GM18499 (cell line): ENCODE data around the gene ACSL1.

Source experiments
- ATAC-seq: cut with Tn5 transposase; IDR thresholded peaks from one replicate; pipeline ENCODE4 v1.9.1; 2021; ENCODE audit warnings: moderate number of reproducible peaks; ENCODE audit not compliant: insufficient read depth, unreplicated experiment

The ACSL1 gene, protein sequence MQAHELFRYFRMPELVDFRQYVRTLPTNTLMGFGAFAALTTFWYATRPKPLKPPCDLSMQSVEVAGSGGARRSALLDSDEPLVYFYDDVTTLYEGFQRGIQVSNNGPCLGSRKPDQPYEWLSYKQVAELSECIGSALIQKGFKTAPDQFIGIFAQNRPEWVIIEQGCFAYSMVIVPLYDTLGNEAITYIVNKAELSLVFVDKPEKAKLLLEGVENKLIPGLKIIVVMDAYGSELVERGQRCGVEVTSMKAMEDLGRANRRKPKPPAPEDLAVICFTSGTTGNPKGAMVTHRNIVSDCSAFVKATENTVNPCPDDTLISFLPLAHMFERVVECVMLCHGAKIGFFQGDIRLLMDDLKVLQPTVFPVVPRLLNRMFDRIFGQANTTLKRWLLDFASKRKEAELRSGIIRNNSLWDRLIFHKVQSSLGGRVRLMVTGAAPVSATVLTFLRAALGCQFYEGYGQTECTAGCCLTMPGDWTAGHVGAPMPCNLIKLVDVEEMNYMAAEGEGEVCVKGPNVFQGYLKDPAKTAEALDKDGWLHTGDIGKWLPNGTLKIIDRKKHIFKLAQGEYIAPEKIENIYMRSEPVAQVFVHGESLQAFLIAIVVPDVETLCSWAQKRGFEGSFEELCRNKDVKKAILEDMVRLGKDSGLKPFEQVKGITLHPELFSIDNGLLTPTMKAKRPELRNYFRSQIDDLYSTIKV

DNA sequence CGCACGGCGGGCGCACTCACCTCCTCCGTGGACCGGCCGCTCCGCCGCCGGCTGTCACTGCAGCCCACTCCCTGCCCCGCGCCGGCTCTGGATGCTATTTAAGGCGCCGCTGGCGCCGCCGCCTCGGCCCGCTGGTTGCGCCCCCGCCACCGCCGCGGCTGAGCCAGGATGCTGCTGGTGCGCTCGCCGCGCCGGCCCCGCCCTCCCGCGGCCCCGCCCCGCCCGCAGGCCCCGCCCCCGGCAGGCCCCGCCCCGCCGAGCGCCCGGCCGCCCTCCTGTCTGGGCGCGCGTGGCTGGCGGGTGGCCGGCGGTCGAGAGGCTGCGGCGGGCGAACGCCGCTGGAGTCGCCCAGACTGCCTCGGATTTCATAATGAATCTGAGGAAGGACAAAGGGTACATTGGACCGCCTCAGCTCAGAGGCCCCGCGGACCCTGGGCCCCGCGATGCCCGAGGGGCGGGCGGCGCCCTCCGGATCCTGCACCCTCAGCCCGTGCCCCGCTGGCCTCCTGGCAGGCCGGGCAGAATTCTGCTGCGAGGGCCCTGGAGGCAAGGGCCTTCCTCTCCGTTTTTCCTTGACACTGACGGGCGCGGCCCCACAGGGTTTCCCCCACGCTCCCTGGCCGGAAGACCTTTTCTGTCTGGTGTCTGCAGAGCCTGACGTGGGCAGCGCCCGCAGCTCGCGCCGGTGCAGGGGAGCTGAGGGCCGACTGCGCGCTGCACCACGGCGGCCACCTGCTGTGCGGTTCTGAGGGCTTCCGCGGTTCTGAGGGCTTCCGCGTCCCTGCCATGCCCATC lies at the start of gene ACSL1:
TSS of gene ACSL1 (minus strand) at position 73 of the 795 bp plus-strand sequence. CDS start 22,454 bp downstream, outside the sequence.
- ATAC-seq, result peak; percentile 41

DNA sequence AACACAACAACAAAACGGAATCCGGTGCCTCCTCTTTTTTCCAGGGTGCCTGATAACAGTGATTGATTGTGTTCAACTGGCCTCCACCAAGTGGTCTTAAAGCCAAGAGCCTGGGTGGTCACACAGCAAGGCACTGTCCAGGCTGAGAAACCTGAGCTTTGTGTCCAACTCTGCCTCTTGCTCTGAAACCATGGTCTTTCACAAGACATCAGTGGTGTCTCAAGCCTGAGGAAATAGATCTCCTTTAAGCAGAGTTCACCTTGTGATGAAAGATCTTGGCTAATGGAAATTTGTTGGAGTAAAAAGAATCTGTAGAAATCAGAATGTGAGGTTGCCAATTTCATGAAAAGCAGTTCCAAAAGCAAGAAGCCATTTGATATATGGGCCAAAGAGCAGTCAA lies 47.3 kb upstream of the ACSL1 start:
- ATAC-seq, result no peak

DNA sequence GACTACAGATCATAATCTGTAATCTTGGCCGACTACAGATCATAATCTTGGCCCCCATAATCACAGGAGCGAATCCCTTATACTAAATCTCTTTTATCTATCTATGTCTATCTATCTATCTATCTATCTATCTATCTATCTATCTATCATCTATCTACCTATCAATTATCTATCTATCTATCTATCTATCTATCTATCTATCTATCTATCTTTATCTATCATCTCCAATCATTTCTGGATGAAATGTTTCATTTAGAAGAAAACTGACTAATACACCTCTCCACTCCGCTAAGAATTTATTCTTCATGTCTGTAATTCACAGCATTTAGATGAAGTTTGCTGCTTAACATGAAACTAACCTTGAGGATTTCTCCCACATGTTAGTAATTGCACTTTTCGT lies 45.0 kb upstream of the ACSL1 start:
- no peak for ATAC-seq

DNA sequence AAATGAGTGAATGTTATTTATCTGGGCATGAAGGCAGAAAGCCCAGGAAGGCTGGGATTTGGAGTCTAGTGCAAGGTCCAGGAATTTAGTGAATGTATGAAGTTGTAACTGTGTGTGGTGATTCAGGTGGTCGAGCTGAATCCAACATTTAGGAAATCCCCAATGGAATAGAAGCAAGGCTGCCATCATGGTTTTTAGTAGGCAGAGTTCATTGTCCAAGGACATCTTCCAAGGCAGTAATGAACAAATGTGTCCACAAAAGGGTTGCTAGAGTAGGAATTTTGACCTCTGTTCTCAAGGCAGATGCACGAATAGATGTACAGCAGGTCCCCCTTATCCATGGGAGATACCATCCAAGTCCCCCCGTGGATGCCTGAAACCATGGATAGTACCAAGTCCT lies 42.9 kb upstream of the ACSL1 start:
- ATAC-seq, result no peak

DNA sequence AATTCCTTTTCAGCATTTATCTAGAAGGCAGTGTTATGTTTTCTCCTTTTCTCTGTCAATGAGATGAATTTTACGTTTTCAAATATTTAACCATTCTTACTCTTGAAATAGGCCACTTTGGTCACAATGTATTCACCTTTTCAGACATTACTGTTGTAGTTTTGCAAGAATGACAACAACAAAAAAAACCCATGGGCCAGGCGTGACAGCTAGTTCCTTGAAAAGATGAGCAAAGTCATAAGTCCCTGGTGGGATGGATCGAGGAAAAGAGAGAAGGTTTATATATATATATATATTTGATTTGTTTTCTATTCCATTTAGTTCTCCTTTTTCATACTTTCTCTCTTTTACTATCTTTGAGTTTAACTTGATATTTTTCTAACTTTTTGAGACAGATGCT lies 38.1 kb upstream of the ACSL1 start:
- no peak for ATAC-seq

DNA sequence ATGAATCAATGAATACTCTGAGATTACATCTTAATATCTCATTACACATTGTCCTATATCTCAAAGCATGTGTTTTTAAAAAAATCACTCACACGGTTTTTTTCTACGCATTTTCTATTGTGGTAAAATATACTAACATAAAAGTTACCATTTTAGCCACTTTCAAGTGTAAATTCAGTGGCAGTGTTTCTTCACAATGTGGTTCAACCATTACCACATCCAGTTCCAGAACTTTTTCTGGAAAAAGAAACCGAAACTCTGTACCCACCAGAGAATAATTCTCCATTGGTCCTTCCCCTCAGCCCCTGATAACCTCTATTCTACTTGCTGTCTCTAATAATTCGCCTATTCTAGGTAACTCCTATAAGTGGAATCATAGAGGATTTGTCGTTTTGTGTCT lies 35.3 kb upstream of the ACSL1 start:
- ATAC-seq, result no peak

DNA sequence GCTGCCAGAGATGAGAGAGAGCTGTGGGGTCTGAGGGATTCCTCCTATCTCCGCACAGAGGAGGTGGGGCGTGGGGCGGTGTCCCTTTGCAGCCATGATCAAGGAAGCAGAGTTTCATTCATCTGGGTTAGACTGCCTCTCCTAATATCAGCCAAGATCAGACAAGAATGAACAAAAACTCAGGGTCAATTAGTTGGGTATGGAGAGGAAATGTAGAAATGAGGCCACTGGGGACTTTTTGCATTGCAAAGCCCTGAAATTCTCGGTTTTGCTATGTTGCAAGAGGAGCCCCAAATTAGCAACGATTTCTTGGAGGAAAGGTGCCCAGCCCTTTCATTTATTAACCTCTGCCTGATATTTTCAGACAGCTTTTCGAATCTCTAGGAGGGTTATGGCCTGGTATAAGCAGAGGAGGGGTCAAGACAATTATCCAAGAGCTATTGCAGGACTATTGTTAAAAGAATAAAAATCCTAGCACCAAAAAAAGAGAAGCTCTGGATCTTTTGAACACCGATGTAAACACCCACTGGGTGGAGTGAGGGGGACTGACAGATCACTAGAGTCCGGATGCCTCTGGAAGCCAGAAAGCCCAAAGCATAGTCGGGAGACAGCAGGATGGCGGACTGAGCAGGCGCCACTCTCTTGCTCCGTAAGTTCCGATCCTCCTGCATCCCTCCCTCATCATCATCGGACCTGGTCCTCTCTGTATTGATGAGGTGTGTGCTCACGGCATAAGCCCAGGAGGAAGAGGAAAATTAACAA lies 34.4 kb upstream of the ACSL1 start:
- no peak for ATAC-seq

DNA sequence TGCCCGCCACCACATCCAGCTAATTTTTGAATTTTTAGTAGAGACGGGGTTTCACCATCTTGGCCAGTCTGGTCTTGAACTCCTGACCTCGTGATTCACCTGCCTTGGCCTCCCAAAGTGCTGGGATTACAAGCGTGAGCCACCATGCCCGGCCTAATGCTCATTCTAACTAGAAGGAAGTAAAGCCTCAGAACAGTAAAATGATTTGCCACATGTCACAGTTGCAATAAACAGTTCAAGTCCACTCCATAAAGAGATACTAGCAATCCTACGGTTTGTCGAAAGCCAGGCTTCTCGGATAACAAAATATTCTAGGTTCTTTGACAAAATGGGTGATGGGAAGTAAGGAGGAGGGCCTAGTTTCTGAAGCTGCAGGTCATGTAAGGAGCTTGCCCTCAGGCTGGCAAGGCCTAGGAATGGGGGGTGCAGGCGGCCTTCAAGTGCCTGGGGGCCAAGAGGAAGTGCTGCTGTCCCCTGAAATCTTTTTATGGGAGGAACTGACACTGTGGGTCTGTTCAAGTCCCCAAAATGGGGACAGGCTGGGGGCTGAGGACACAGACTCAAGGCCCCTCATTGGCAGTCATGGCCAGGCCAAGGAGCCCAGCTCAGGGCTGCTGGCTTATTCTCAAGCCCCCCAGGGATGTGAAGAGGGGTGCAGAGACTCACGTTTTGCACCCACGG lies 31.8 kb upstream of the ACSL1 start:
- ATAC-seq, result no peak

DNA sequence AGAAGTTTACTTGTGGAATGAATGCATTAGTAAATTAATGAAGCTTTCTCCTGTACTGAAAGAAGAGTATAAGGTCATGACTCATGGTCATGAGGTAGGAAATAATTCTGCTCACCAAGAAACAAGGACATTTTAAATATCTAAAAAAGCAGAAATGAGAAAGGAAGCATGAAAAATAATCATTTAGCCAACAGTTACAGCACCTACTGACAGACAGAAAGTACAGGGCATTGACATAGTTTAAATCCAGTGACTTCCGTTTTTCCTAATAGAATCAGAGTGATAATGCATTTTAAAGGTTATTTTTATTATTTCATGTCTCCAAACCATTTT lies 30.5 kb upstream of the ACSL1 start:
- no peak for ATAC-seq

DNA sequence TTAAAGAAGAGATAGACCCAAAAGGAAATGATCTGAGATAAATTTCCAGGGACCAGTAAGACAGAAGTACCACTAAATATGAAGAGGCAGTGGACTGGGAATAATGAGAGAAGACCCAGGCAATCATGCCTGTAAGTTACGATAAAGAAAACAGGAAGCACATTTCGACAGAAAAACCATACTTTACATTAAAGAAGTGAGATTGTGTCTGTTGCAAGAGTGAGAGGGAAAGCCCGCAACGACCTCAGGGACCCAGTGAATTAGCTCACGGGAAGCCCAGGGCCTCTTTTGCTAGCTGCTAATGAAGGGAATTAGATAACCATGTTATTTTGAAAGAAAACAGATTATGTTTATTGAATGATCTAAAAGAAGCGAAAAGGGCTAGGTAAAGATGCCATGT lies 28.9 kb upstream of the ACSL1 start:
- ATAC-seq, result no peak

DNA sequence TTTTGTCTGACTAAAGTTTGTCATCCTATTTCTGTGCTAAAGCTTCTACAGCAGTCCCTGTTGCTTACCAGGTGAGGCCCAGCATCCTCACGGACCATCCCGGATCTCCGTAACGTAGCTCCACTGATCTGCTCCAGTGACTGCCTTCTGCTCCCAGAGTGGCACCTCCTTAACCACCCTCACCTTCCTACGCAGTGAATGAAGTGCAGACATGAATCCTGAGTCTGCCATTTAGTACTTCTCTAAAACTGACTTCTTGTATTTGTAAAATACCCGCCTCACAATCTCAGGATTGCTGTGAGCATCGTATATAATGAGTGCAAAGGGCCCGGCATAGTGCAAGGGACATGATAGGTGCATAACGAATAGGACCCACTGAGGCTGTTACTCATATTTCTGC lies 27.7 kb upstream of the ACSL1 start:
- no peak for ATAC-seq

DNA sequence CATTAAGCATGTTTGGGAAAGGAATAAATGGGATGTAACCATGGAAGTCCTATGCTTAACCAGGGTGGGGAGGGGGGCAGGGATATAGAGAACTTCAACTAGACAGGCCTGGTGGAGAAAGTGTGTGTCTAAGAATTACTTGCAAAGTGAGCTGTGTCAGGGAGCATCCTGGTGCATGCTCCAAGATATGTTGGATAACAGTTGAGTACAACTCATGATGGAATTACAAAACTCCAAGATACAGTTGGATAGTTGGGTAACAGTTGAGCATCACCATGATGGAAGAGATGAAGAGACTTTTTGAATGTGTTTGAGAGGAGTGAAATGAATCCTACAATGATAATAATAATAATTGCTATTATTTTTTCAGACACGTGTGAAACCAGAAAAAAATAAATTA lies 26.1 kb upstream of the ACSL1 start:
- ATAC-seq, result no peak

DNA sequence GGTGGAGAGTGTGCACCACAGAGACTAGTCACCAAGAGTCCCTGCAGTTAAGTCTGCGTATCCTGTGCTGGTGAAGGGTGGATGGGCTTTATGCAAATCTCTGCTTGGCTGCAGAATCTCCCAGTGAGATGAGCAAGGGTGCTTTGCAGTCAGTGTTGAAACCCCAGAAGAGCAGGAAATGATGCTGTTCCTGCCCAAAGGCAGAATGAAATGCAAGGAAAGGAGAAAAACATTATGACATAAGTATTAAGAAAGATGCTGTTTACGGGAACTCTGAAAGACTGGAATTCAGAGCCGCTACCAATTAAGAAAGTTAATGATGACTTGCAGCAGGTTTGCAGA lies 25.4 kb upstream of the ACSL1 start:
- peak; percentile 43 for ATAC-seq

DNA sequence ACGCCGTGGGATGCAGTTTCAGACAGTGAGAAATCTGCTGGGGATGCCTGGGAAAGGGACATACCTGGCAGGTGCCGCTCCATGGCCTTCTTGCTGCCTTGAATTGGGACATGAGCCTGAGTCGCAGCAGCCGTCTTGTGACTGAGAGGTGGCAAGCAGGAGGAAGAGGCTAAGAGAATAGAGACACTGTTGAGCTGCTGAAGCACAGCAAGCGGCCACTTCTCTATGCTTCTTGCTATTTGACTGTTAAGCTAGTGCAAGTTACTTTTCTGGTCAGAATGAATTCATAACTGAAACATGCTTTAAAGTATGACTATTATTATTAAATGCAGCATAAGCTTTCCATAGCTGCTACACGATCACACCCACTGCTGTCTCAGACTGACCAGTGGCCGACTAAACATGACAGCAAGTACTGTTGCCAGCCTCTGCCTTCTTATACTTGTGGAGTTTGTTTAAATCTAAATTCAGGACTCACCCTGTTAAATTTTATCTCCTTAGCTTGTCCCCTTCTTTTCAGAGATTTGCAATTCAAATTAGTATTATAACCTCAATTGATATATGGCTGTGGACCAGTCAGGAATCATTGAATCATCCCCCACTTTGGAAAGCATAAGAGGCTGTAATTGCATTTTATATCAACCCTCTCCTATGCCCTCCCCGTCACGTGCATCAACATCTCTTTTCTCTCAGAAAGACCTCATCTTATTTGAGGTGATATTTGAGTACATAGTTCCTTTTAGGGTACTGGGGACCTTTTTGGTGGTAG lies 24.8 kb upstream of the ACSL1 start:
- ATAC-seq, result peak; percentile 24

DNA sequence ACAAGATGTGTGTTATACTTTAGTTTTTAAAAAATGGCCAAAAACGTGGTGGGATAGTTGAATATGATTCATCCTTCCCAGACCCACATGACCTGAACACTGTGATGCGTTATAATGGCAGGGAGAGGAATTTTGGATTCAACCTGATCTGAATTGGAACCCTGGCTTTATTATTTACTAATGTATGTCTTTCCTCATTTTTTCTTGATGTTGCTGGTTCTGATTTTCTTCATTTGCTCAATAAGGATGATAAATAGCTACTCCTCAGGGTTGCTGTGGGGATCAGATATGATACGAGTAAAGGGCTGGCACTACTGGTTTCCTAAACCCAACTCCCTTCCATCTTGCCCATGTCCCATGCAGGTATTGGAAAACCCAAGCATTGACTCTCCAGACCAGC lies 24.2 kb upstream of the ACSL1 start:
- ATAC-seq, result no peak

DNA sequence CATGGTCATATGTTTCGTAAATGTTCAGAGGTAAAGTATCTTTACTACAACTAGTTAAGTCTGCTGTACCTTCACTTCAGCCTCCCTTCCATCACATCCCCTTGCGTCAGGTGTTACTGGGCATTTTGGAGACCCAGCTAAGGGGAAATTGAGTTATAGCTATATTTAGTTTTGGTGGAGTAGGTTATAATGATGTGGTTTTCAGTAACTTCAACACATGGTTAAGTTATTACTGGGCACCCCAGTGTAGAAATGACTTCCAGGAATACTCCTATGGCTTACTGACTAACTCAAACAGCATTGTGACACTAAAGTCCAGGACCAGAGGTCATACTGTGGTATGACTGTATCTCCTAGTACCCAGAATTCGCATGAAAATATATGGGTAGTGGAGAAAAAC lies 23.4 kb upstream of the ACSL1 start:
- peak; percentile 35 for ATAC-seq

DNA sequence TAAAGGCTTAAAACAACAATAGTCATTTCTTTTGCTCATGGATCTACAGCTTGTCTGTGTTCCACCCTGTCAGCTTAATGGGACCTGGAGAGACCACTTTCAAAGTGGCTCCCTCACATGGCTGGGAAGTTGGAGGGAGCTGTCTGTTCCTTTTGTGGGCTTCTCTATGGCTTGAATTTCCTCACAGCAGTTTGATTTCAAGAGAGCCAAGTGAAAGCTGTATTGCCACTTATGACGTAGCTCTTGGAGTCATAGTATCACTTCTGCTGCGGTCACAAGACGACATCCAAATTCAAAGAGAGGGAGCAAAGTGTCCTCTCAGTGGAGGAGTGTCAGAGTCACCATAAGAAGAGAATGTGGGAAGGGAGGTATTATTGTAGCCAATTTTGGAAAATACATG lies 22.7 kb upstream of the ACSL1 start:
- no peak for ATAC-seq

DNA sequence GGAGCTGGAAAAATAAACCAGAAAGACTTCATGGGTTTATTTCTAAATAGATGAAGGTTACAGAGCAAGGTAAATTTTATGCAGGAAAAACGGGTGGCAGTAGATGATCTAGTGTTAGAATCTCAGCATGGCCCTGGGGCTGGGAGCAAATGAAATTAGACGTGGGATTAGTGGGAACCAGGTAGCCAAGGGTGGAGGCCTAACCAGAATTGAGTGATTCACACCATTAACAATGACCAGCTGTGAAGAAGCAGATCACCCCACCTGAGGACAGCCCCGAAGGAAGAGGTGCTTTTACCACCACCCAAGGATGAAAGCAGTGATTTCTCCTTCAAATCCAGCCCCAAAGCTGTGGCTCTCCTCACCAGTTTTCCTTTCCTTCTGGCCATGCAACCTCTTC lies 20.8 kb upstream of the ACSL1 start:
- ATAC-seq, result no peak

DNA sequence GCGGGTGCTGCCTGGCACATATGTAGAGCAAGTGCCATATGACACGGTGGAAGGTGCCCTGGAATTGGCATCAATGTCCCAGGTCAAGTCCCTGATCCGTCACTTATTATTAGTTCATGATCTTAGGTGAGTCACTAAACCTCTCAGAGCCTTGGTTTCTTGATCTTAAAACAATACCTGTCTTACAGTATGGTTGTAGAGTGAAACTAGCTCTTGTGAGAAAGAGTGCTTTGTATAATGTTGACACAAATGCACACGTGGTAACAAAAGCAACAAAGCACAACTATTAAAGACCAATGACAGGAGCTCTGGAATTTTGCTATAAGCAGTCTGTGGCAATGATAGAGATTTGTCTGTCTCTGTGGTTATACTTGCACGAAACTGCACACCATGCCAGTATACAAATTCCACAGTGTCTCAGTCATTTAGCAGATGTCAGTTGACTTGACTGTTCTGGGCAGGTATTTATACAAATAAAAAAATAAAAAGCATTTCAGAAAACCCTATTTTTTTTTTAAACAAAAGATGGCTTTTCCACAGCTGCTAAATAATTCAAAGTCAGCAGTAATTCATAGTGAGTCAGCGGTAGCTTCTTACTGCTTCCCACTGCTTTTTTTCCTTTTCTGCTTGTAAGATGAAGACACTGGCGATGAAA lies 19.7 kb upstream of the ACSL1 start:
- ATAC-seq, result no peak
